GM12878 (cell line): ENCODE results near the gene SGMS1. TPM values are rescaled to one million over a fixed set of nuclear protein-coding genes. Genes with fewer than 3 reads are reported as not detected.
"Not testable (repeated sequence)": the region's sequence is repeated elsewhere in the genome, so short reads cannot be mapped to it uniquely, and the experiment has no call there.

Source experiments
- ATAC-seq: fragments of 200-7000 bp; cut with Tn5 transposase; 3 replicates; pipeline ENCODE4 v1.9.1; 2020; ENCODE audit warnings: mild to moderate bottlenecking, moderate library complexity
- BruUV-seq: library from RNA; stranded (reverse); fragments of 400-500 nt; replicated peaks from 2 replicates; lab custom pipeline; 2021; lab: Mats Ljungman, UMichigan
- CTCF ChIA-PET: fragments of 300-600 bp; sonication (Branson Sonifier 250); formaldehyde crosslinking; extraction: SDS; loops from one replicate; lab custom pipeline; 2021; ENCODE audit warnings: inconsistent platforms; lab: Yijun Ruan, JAX
- POLR2A ChIA-PET: fragments of 350-600 bp; formaldehyde crosslinking; extraction: SDS; loops from one replicate; lab custom pipeline; 2021; ENCODE audit warnings: inconsistent platforms; lab: Charles Lee
- RAD21 ChIA-PET: fragments of 300-600 bp; sonication (Branson Sonifier 250); formaldehyde crosslinking; loops from one replicate; lab custom pipeline; 2023; ENCODE audit warnings: antibody characterized with exemption; ENCODE audit not compliant: unreplicated experiment; lab: Charles Lee
- SMC1A ChIA-PET: fragments of 300-600 bp; sonication (Branson Sonifier 250); formaldehyde crosslinking; loops from one replicate; lab custom pipeline; 2023; ENCODE audit not compliant: unreplicated experiment, uncharacterized antibody; lab: Charles Lee
- DNase-seq: peaks from one replicate; pipeline ENCODE4 v3.0.0-alpha.2; 2011; ENCODE audit warnings: low read depth, low spot score
- FAIRE-seq: peaks from 3 replicates; lab custom pipeline; 2011; peaks lifted over from hg19 to GRCh38; lab: Jason Lieb, UNC
- H2AFZ ChIP-seq: 2 replicates; pipeline ENCODE4 v1.6.0; 2011; ENCODE audit warnings: low read depth, low read length, control low read depth; ENCODE audit not compliant: control insufficient read depth
- H3K27ac ChIP-seq: 2 replicates; pipeline ENCODE4 v1.5.1; 2011; ENCODE audit warnings: control low read depth; ENCODE audit not compliant: control insufficient read depth, insufficient read depth
- H3K27me3 ChIP-seq, 2 experiments: replicated peaks in 1 of 2; 2 replicates each; pipeline versions ENCODE4 v1.6.0 to v1.6.1; 2011; ENCODE audit warnings: low read length in 1 of 2; ENCODE audit not compliant: control insufficient read depth in 2 of 2, insufficient read depth in 2 of 2
- H3K36me3 ChIP-seq, 2 experiments: 2 replicates each; pipeline ENCODE4 v1.5.1; 2011; ENCODE audit warnings: low read length in 1 of 2; ENCODE audit not compliant: control insufficient read depth in 2 of 2, insufficient read depth in 2 of 2
- H3K4me1 ChIP-seq: 2 replicates; pipeline ENCODE4 v1.6.1; 2011; ENCODE audit warnings: mild to moderate bottlenecking, low read length, moderate library complexity, mixed read lengths; ENCODE audit not compliant: control insufficient read depth, insufficient read depth
- H3K4me2 ChIP-seq: 2 replicates; pipeline ENCODE4 v1.6.0; 2011; ENCODE audit warnings: control low read depth; ENCODE audit not compliant: control insufficient read depth, insufficient read depth
- H3K4me3 ChIP-seq: fragments of 200-600 bp; sonication (generic); 2 replicates; pipeline ENCODE4 v1.5.1; 2016
- H3K79me2 ChIP-seq: 2 replicates; pipeline ENCODE4 v1.6.0; 2011; ENCODE audit warnings: low read length; ENCODE audit not compliant: control insufficient read depth, insufficient read depth
- H3K9ac ChIP-seq: 2 replicates; pipeline ENCODE4 v1.8.0; 2011; ENCODE audit warnings: low read length, control low read depth, mixed read lengths; ENCODE audit not compliant: control insufficient read depth, insufficient read depth
- H3K9me3 ChIP-seq: replicated peaks from 3 replicates; pipeline ENCODE4 v1.5.1; 2011; ENCODE audit warnings: mild to moderate bottlenecking, low read length; ENCODE audit not compliant: control insufficient read depth, insufficient read depth
- H4K20me1 ChIP-seq: 2 replicates; pipeline ENCODE4 v1.6.0; 2011; ENCODE audit not compliant: control insufficient read depth, insufficient read depth
- IKZF1 ChIP-seq: fragments of 450-650 bp; conservative IDR thresholded peaks from 2 replicates; pipeline ENCODE4 v1.6.1; 2017; ENCODE audit warnings: antibody characterized with exemption, mild to moderate bottlenecking
- IKZF2 ChIP-seq, 2 experiments: fragments of 450-650 bp; IDR thresholded peaks; 2 replicates each; pipeline ENCODE4 v1.6.1; 2017; ENCODE audit warnings: mild to moderate bottlenecking in 2 of 2, moderate library complexity in 2 of 2
- ZBTB33 ChIP-seq: fragments of 450-650 bp; IDR thresholded peaks from 2 replicates; pipeline ENCODE4 v1.6.1; 2017; ENCODE audit warnings: mild to moderate bottlenecking
- WGBS: methylation state at CpG from one replicate; pipeline ENCODE4 v1.1.6; 2016; ENCODE audit warnings: low lambda C conversion rate; ENCODE audit not compliant: insufficient replicate concordance, insufficient coverage; ENCODE audit errors: missing lambda C conversion rate; 5-methylcytosine and 5-hydroxymethylcytosine counted together
- in situ Hi-C: fragments of 300-500 bp; cut with MboI; formaldehyde crosslinking; loops from 9 replicates; pipeline ENCODE4 v1.14.3; 2018; ENCODE audit warnings: mixed read lengths
- intact Hi-C: fragments of 100-400 bp; cut with micrococcal nuclease; formaldehyde crosslinking; loops from one replicate; pipeline ENCODE4 v1.14.2; 2022; ENCODE audit not compliant: unreplicated experiment
- polyA plus RNA-seq, 11 experiments: library from polyadenylated mRNA; depleted of rRNA in 4 of 11; unstranded in 6 of 11; stranded (reverse) in 5 of 11; fragments of >200 nt; fragmentation: Nextera tagmentation in 4 of 11; fragmentation: Illumina TruSeq in 1 of 11; extraction: Ambion mirVana in 4 of 11; extraction: Trizol in 1 of 11; gene quantifications; 1 replicate in 1 of 11; 2 replicates in 10 of 11; pipeline versions ENCODE4 v1.2.1 to v1.2.3, GENCODE V29; 2011 to 2016; ENCODE audit warnings: inconsistent platforms in 2 of 11, missing spikeins in 2 of 11, low read depth in 1 of 11
- total RNA-seq, 4 experiments: library from RNA; depleted of rRNA in 3 of 4; stranded (reverse); fragments of >200 nt in 3 of 4; fragmentation: Illumina TruSeq in 1 of 4; extraction: Trizol in 1 of 4; gene quantifications; 2 replicates each; pipeline versions ENCODE4 v1.2.1 to v1.2.3, GENCODE V29; 2013 to 2021

SGMS1 gene
- total and polyA plus RNA-seq, 10 of the 15 experiments (the other 5 are each of a cell fraction or from before 2014, with no cell fraction given): 1.4 to 14.5 (median 4.9) TPM

DNA sequence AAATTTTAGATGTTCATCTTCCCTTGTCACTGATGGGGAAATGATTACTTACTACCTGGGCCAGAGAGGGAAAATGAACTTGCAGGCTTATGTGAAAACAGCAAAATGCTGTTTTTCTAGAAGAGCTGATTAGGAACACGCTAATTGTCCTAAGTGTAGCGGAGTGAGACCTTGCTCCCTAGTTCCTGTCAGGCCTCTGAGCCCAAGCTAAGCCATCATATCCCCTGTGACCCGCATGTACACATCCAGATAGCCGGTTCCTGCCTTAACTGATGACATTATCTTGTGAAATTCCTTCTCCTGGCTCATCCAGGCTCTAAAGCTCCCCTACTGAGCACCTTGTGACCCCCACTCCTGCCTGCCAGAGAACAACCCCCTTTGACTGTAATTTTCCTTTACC is 120.6 kb downstream of the SGMS1 start:
- BruUV-seq, H3K27ac ChIP-seq, H4K20me1 ChIP-seq, H3K4me3 ChIP-seq, in situ Hi-C loops, FAIRE-seq, ATAC-seq, H3K4me2 ChIP-seq, intact Hi-C loops, H2AFZ ChIP-seq, DNase-seq, H3K27me3 ChIP-seq, H3K9ac ChIP-seq, H3K36me3 ChIP-seq, H3K79me2 ChIP-seq, H3K9me3 ChIP-seq: not testable (repeated sequence)
- ChIA-PET CTCF (interaction anchor here (0.9 to 2.5 kb wide), 4 partner anchors 10 to 119 kb away, joined by 3 to 11 read pairs (median 8); no protein-coding TSS in a partner anchor), RAD21 (interaction anchor here (0.8 to 3.9 kb wide), 11 partner anchors 10 to 121 kb away, joined by 3 to 12 read pairs (median 5); no protein-coding TSS in a partner anchor), POLR2A (interaction anchor here (1.3 to 2.3 kb wide), 2 partner anchors 85 to 90 kb away, joined by 3 to 8 read pairs; no protein-coding TSS in a partner anchor), SMC1A (interaction anchor here (1.0 to 8.7 kb wide), 12 partner anchors 8 to 148 kb away, joined by 3 to 78 read pairs (median 6); no protein-coding TSS in a partner anchor)
- 0 out of 4 replicates have a peak, but pooled peaks of 1 of the 2 experiments have one; percentile 22 for TF ChIP-seq IKZF2 (IDR thresholded peaks at IDR 0.05)
- TF ChIP-seq ZBTB33: 0 out of 2 replicates have a peak, but pooled peaks have one; percentile 55
- TF ChIP-seq IKZF1: 0 out of 2 replicates have a peak, but pooled peaks have one; percentile 10
- peaks cover 40% of the 10 kb centered on the region for H3K4me1 ChIP-seq
- WGBS: 100% methylated on average over 4 of the region's 4 CpGs
